Measurements from ENCODE around the gene MAP2K5. TPM values are rescaled to one million over a fixed set of nuclear protein-coding genes. Genes with fewer than 3 reads are reported as not detected.
"Not testable (repeated sequence)": the region's sequence is repeated elsewhere in the genome, so short reads cannot be mapped to it uniquely, and the experiment has no call there.

MAP2K5 gene
- total RNA-seq, 1 donor from 2014 or later = 8.0 TPM

DNA sequence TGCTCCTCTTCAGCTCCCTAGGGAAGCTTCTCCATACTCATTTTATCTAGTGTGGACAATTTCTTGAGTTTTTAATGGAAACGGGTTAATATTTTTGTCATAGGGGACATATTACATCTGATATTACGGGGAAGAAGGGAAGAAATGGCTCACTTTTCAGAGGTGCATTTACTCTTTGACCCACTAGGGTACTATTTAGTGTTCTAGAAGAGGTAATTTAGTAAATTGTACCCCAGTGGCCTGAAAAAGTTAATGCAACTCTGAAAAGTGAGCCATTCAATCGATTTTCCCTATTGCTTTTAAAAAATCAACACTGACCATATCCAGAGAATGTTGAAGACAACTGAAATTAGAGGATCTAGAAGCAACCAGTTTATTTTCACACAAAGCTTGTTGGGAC is 71.2 kb downstream of the MAP2K5 start:
- Histone ChIP-seq H3K27me3 (ENCODE audit: control insufficient read depth, insufficient read depth, low read length) (no peaks in the 10 kb centered on the region), H3K36me3 (ENCODE audit: control insufficient read depth, insufficient read depth, low read length) (no peaks in the 10 kb centered on the region), H3K4me3 (ENCODE audit: low read depth, low read length) (no peak overlapping the region)
- TF ChIP-seq, protein P1, sequence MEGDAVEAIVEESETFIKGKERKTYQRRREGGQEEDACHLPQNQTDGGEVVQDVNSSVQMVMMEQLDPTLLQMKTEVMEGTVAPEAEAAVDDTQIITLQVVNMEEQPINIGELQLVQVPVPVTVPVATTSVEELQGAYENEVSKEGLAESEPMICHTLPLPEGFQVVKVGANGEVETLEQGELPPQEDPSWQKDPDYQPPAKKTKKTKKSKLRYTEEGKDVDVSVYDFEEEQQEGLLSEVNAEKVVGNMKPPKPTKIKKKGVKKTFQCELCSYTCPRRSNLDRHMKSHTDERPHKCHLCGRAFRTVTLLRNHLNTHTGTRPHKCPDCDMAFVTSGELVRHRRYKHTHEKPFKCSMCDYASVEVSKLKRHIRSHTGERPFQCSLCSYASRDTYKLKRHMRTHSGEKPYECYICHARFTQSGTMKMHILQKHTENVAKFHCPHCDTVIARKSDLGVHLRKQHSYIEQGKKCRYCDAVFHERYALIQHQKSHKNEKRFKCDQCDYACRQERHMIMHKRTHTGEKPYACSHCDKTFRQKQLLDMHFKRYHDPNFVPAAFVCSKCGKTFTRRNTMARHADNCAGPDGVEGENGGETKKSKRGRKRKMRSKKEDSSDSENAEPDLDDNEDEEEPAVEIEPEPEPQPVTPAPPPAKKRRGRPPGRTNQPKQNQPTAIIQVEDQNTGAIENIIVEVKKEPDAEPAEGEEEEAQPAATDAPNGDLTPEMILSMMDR (IDR thresholded peaks at IDR 0.05; ENCODE audit: insufficient read depth, low read length, poor library complexity, severe bottlenecking) = no peak
- no peak for DNase-seq (ENCODE audit: low read depth)

- H3K27me3 ChIP-seq (ENCODE audit: control insufficient read depth, insufficient read depth, low read length); DNase-seq (ENCODE audit: low read depth); H3K36me3 ChIP-seq (ENCODE audit: control insufficient read depth, insufficient read depth, low read length); H3K4me3 ChIP-seq (ENCODE audit: low read depth, low read length): not testable (repeated sequence)
Measured at GRCh38 chr15:67615131-67615534, 72.6 kb downstream of the MAP2K5 start.

- no peaks in the 10 kb centered on the region for H3K36me3 ChIP-seq (ENCODE audit: control insufficient read depth, insufficient read depth, low read length)
- no peaks in the 10 kb centered on the region for H3K27me3 ChIP-seq (ENCODE audit: control insufficient read depth, insufficient read depth, low read length)
- TF ChIP-seq, protein P1 (IDR thresholded peaks at IDR 0.05; ENCODE audit: insufficient read depth, low read length, poor library complexity, severe bottlenecking) = no peak
- no peak overlapping the region for H3K4me3 ChIP-seq (ENCODE audit: low read depth, low read length)
- DNase-seq (ENCODE audit: low read depth) = no peak
Measured at GRCh38 chr15:67618297-67618696, 75.8 kb downstream of the MAP2K5 start.

- no peak for DNase-seq (ENCODE audit: low read depth)
- TF ChIP-seq, protein P1 (IDR thresholded peaks at IDR 0.05; ENCODE audit: insufficient read depth, low read length, poor library complexity, severe bottlenecking) = no peak
- Histone ChIP-seq H3K36me3 (ENCODE audit: control insufficient read depth, insufficient read depth, low read length) (no peaks in the 10 kb centered on the region), H3K27me3 (ENCODE audit: control insufficient read depth, insufficient read depth, low read length) (no peaks in the 10 kb centered on the region), H3K4me3 (ENCODE audit: low read depth, low read length) (no peak overlapping the region)
Measured at GRCh38 chr15:67622110-67622509, 79.6 kb downstream of the MAP2K5 start.

DNA sequence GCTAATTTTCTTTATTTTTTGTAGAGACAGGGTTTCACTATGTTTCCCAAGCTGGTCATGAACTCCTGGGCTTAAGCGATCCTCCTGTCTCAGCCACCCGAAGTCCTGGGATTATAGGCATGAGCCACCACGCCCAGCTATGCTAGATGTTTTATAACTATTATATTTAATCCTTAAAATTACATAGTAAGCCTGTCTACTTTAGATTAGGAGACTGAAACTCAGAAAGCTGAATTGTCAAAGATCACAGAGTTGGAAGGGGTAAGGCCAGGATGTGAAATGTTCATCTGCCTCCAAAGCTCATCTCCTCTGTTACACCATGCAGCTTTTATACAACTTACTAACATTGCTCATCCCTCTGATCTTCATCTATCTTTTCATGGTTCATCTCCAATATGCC is 89.8 kb downstream of the MAP2K5 start:
- Histone ChIP-seq H3K27me3 (ENCODE audit: control insufficient read depth, insufficient read depth, low read length) (no peaks in the 10 kb centered on the region), H3K4me3 (ENCODE audit: low read depth, low read length) (no peak overlapping the region), H3K36me3 (ENCODE audit: control insufficient read depth, insufficient read depth, low read length) (no peaks in the 10 kb centered on the region)
- TF ChIP-seq, protein P1 (IDR thresholded peaks at IDR 0.05; ENCODE audit: insufficient read depth, low read length, poor library complexity, severe bottlenecking) = no peak
- no peak for DNase-seq (ENCODE audit: low read depth)

GRCh38 chr15:67635950-67636349 is 93.4 kb downstream of the MAP2K5 start:
- not testable (repeated sequence) for DNase-seq (ENCODE audit: low read depth); H3K27me3 ChIP-seq (ENCODE audit: control insufficient read depth, insufficient read depth, low read length); H3K4me3 ChIP-seq (ENCODE audit: low read depth, low read length); H3K36me3 ChIP-seq (ENCODE audit: control insufficient read depth, insufficient read depth, low read length)

DNA sequence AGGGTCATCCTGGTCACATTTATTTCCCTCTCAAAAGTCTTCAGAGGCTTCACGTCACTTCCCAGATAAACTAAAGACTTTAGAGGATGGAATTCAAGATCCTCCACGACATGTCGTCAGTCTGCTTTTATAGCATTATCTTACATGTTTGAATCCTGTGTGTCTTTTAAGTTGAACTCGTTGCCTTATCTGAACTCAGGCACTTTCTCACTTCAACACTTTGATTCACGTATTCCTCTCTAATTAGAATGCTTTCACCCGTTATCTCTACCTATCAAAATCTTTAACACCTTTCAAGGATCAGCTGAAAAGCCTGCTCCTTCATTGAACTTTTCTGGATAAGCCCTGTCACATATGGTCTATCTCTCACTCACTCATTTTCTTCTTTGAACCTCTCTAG is 97.1 kb downstream of the MAP2K5 start:
- Histone ChIP-seq H3K27me3 (ENCODE audit: control insufficient read depth, insufficient read depth, low read length) (no peaks in the 10 kb centered on the region), H3K36me3 (ENCODE audit: control insufficient read depth, insufficient read depth, low read length) (no peaks in the 10 kb centered on the region), H3K4me3 (ENCODE audit: low read depth, low read length) (no peak overlapping the region)
- no peak for DNase-seq (ENCODE audit: low read depth)
- TF ChIP-seq, protein P1 (IDR thresholded peaks at IDR 0.05; ENCODE audit: insufficient read depth, low read length, poor library complexity, severe bottlenecking) = no peak

Data from kidney epithelial cell (primary cell).